Naive thymus-derived CD4-positive, alpha-beta T cell (primary cell): ENCODE measurements around the gene CLEC4E. TPM values are rescaled to one million over a fixed set of nuclear protein-coding genes. Genes with fewer than 3 reads are reported as not detected.
"Not testable (repeated sequence)": the region's sequence is repeated elsewhere in the genome, so short reads cannot be mapped to it uniquely, and the experiment has no call there.

Source experiments
- ATAC-seq: fragments of 150-1000 bp; cut with Tn5 transposase; 2 replicates; pipeline ENCODE4 v1.10.0; 2021; ENCODE audit warnings: mild to moderate bottlenecking, moderate library complexity
- CTCF ChIA-PET: fragments of 350-600 bp; sonication (Branson Sonifier 250); formaldehyde crosslinking; loops from one replicate; lab custom pipeline; 2021; ENCODE audit warnings: antibody characterized with exemption; lab: Charles Lee
- POLR2A ChIA-PET: fragments of 350-600 bp; sonication (Branson Sonifier 250); formaldehyde crosslinking; loops from one replicate; lab custom pipeline; 2021; ENCODE audit warnings: antibody characterized with exemption, inconsistent platforms; lab: Charles Lee
- DNase-seq, 9 donors: peaks; one replicate each; pipeline versions ENCODE4 v3.0.0 to v3.0.0-alpha.2; 2020 to 2022; ENCODE audit warnings: mixed read lengths in 1 of 9
- H3K27ac ChIP-seq: one replicate; pipeline ENCODE4 v1.7.0; 2013; ENCODE audit warnings: mild to moderate bottlenecking, low read depth, low read length, moderate library complexity
- H3K27me3 ChIP-seq, 2 donors: one replicate each; pipeline ENCODE4 v1.7.0; 2013; ENCODE audit warnings: low read length in 2 of 2, mild to moderate bottlenecking in 2 of 2, moderate library complexity in 2 of 2; ENCODE audit not compliant: control insufficient read depth in 2 of 2, insufficient read depth in 2 of 2
- H3K36me3 ChIP-seq, 3 experiments: 1 replicate in 2 of 3; 2 replicates in 1 of 3; pipeline ENCODE4 v1.7.0; 2013; ENCODE audit warnings: low read length in 3 of 3, mild to moderate bottlenecking in 3 of 3, moderate library complexity in 1 of 3; ENCODE audit not compliant: insufficient read depth in 3 of 3, control insufficient read depth in 2 of 3
- H3K4me1 ChIP-seq, 2 donors: one replicate each; pipeline ENCODE4 v1.7.0; 2013; ENCODE audit warnings: low read length in 2 of 2, mild to moderate bottlenecking in 2 of 2, moderate library complexity in 1 of 2; ENCODE audit not compliant: control insufficient read depth in 2 of 2, insufficient read depth in 2 of 2
- H3K4me3 ChIP-seq: 2 replicates; pipeline ENCODE4 v1.7.0; 2013; ENCODE audit warnings: mild to moderate bottlenecking, low read length
- H3K9me3 ChIP-seq, 3 experiments: 1 replicate in 2 of 3; 2 replicates in 1 of 3; pipeline ENCODE4 v1.7.0; 2013; ENCODE audit warnings: low read length in 3 of 3; ENCODE audit not compliant: control insufficient read depth in 2 of 3
- H3K27ac Mint-ChIP-seq, 9 donors: one replicate each; pipeline ENCODE4 v1.8.0; 2020 to 2022; ENCODE audit warnings: mixed read lengths in 9 of 9, mild to moderate bottlenecking in 8 of 9, moderate library complexity in 5 of 9, inconsistent platforms in 2 of 9
- H3K27me3 Mint-ChIP-seq, 5 donors: one replicate each; pipeline ENCODE4 v1.8.0; 2021 to 2022; ENCODE audit warnings: mixed read lengths in 5 of 5, mild to moderate bottlenecking in 1 of 5
- H3K36me3 Mint-ChIP-seq, 5 donors: one replicate each; pipeline ENCODE4 v1.8.0; 2020 to 2022; ENCODE audit warnings: mixed read lengths in 5 of 5, mild to moderate bottlenecking in 3 of 5, inconsistent platforms in 1 of 5
- H3K4me1 Mint-ChIP-seq, 7 donors: one replicate each; pipeline ENCODE4 v1.8.0; 2020 to 2022; ENCODE audit warnings: mixed read lengths in 7 of 7, mild to moderate bottlenecking in 3 of 7, inconsistent platforms in 1 of 7
- H3K4me3 Mint-ChIP-seq, 10 donors: one replicate each; pipeline ENCODE4 v1.8.0; 2020 to 2022; ENCODE audit warnings: mild to moderate bottlenecking in 10 of 10, mixed read lengths in 10 of 10, moderate library complexity in 6 of 10, inconsistent platforms in 2 of 10
- H3K9me3 Mint-ChIP-seq, 11 donors: one replicate each; pipeline ENCODE4 v1.8.0; 2020 to 2022; ENCODE audit warnings: mixed read lengths in 11 of 11, mild to moderate bottlenecking in 4 of 11, inconsistent platforms in 1 of 11, moderate library complexity in 1 of 11
- intact Hi-C, 2 donors: fragments of 100-400 bp; cut with micrococcal nuclease; formaldehyde crosslinking; loops; one replicate each; pipeline ENCODE4 v1.15.1; 2023
- polyA plus RNA-seq, 2 donors: library from polyadenylated mRNA; unstranded; fragments of 300-500 nt; fragmentation: Illumina TruSeq; gene quantifications; one replicate each; pipeline ENCODE4 v1.2.3, GENCODE V29; 2021
- total RNA-seq, 6 experiments: library from RNA in 5 of 6; stranded (reverse) in 5 of 6; gene quantifications; 1 replicate in 5 of 6; 2 replicates in 1 of 6; pipeline ENCODE4 v1.2.3 and lab custom pipeline; 2021 to 2026

CLEC4E gene
- total and polyA plus RNA-seq, 7 experiments from 2014 or later: 5.4 to 19.2 TPM; not detected in 5

DNA sequence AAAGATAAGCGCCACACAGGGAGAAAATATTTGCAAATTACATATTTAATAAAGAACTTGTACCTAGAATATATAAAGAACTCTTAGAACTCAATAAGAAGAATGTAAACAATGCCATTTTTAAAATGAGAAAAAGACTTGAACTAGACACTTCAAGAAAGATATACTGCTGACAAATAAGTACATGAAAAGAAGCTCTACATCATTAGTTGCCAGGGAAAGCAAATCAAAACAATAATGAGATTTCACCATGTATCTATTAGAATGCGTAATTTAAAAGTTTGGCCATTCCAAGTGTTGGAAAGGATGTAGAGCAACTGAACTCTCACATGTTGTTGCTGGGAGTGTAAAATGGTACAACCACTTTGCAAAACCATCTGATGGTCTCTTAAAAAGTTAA lies 6.9 kb upstream of the CLEC4E start:
- H3K36me3 ChIP-seq: no peaks in the 10 kb centered on the region
- ChIA-PET CTCF (no interaction called here), POLR2A (interaction anchor here (0.7 kb wide), 2 partner anchors 292 to 299 kb away, joined by 3 read pairs; no protein-coding TSS in a partner anchor)
- Mint-ChIP-seq H3K27ac (no peak overlapping the region), H3K27me3 (peaks cover 0 to 23% (median 5%) of the 10 kb centered on the region in 5 donors), H3K36me3 (no peaks in the 10 kb centered on the region), H3K9me3 (no peaks in the 10 kb centered on the region), H3K4me1 (peaks cover 0 to 2% (median 0%) of the 10 kb centered on the region in 7 donors), H3K4me3 (no peak overlapping the region)
- no peaks in the 10 kb centered on the region for H3K4me1 ChIP-seq
- no peak overlapping the region for H3K27ac ChIP-seq
- no peaks in the 10 kb centered on the region for H3K9me3 ChIP-seq
- no peak for DNase-seq
- intact Hi-C loops: no loop called here
- no peak overlapping the region for H3K4me3 ChIP-seq
- ATAC-seq: no peak
- no peaks in the 10 kb centered on the region for H3K27me3 ChIP-seq

DNA sequence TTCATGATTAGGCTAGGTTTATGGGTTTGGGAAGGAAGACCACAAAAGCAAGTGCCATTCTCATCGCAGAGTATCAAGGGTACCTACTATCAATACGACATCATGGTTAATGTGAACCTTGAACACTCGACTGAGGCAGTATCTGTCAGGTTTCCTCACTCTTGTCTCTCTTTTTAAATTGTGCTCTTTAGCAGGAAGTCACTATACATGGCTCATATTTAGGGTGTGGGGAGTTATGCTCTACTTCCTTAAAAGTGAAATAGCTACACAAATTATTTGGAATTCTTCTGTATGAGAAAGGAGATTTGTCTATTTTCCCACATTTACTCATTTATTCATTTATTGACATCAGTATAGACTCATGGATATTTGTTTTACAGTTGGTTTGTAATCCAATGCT lies 5.9 kb upstream of the CLEC4E start:
- H3K27ac Mint-ChIP-seq: no peak overlapping the region
- Histone ChIP-seq H3K4me1 (no peaks in the 10 kb centered on the region), H3K27ac (no peak overlapping the region), H3K36me3 (no peaks in the 10 kb centered on the region), H3K27me3 (no peaks in the 10 kb centered on the region), H3K4me3 (no peak overlapping the region), H3K9me3 (no peaks in the 10 kb centered on the region)
- intact Hi-C loops: no loop called here
- H3K27me3 Mint-ChIP-seq: peaks cover 4 to 24% (median 9%) of the 10 kb centered on the region in 5 donors
- H3K36me3 Mint-ChIP-seq: no peaks in the 10 kb centered on the region
- no peak overlapping the region for H3K4me3 Mint-ChIP-seq
- ATAC-seq: no peak
- CTCF ChIA-PET: no interaction called here
- H3K4me1 Mint-ChIP-seq: peaks cover 0 to 4% (median 0%) of the 10 kb centered on the region in 7 donors
- H3K9me3 Mint-ChIP-seq: no peaks in the 10 kb centered on the region
- no peak for DNase-seq
- POLR2A ChIA-PET: no interaction called here

GRCh38 chr12:8544295-8544694 lies 3.6 kb upstream of the CLEC4E start:
- DNase-seq (peak; percentile 45 to 78 (median 67)), ATAC-seq (peak; percentile 85)
- Mint-ChIP-seq H3K27me3 (peaks cover 13 to 44% (median 26%) of the 10 kb centered on the region in 5 donors), H3K4me1 (peaks cover 0 to 10% (median 0%) of the 10 kb centered on the region in 7 donors), H3K36me3 (no peaks in the 10 kb centered on the region), H3K4me3 (peak overlapping the region in 4 of 10 donors; percentile 25 to 58 (median 34)), H3K9me3 (no peaks in the 10 kb centered on the region), H3K27ac (no peak overlapping the region)
- intact Hi-C loops: loop anchor here (1.0 to 5.0 kb wide), 9 partner anchors 63 to 505 kb away; partner anchors contain the start of gene A2ML1 (in 1 of the 2)
- POLR2A ChIA-PET: interaction anchor here (0.6 kb wide), 1 partner anchor 138 kb away, joined by 3 read pairs; no protein-coding TSS in a partner anchor
- H3K36me3 ChIP-seq: no peaks in the 10 kb centered on the region
- CTCF ChIA-PET: interaction anchor here (0.6 to 2.2 kb wide), 17 partner anchors 9 to 1609 kb away, joined by 3 to 14 read pairs (median 3); partner anchors contain the start of gene M6PR
- H3K9me3 ChIP-seq: no peaks in the 10 kb centered on the region
- H3K4me3 ChIP-seq: no peak overlapping the region
- H3K27me3 ChIP-seq: no peaks in the 10 kb centered on the region
- H3K4me1 ChIP-seq: no peaks in the 10 kb centered on the region
- no peak overlapping the region for H3K27ac ChIP-seq

GRCh38 chr12:8541562-8541961 lies 857 bp upstream of the CLEC4E start:
- no peaks in the 10 kb centered on the region for H3K36me3 Mint-ChIP-seq
- CTCF ChIA-PET: no interaction called here
- intact Hi-C loops: loop anchor here in 1 of 2 donors (5.0 kb wide), 1 partner anchor 66 kb away; no protein-coding TSS in a partner anchor
- no peak overlapping the region for H3K27ac ChIP-seq
- H3K4me1 ChIP-seq: no peaks in the 10 kb centered on the region
- H3K9me3 Mint-ChIP-seq: no peaks in the 10 kb centered on the region
- no peak overlapping the region for H3K4me3 ChIP-seq
- ATAC-seq (no peak), DNase-seq (no peak)
- no peak overlapping the region for H3K4me3 Mint-ChIP-seq
- H3K27me3 Mint-ChIP-seq: peaks cover 18 to 44% (median 29%) of the 10 kb centered on the region in 5 donors
- no peaks in the 10 kb centered on the region for H3K36me3 ChIP-seq
- no peaks in the 10 kb centered on the region for H3K9me3 ChIP-seq
- H3K4me1 Mint-ChIP-seq: peaks cover 0 to 9% (median 0%) of the 10 kb centered on the region in 7 donors
- H3K27me3 ChIP-seq: no peaks in the 10 kb centered on the region
- no peak overlapping the region for H3K27ac Mint-ChIP-seq
- POLR2A ChIA-PET: no interaction called here

- H3K36me3 ChIP-seq, H3K4me3 ChIP-seq, H3K4me3 Mint-ChIP-seq, H3K4me1 ChIP-seq, CTCF ChIA-PET, intact Hi-C loops, H3K9me3 ChIP-seq, H3K4me1 Mint-ChIP-seq, H3K9me3 Mint-ChIP-seq, H3K27ac ChIP-seq, H3K36me3 Mint-ChIP-seq, H3K27me3 ChIP-seq, POLR2A ChIA-PET, DNase-seq, H3K27ac Mint-ChIP-seq, ATAC-seq: not testable (repeated sequence)
- peaks cover 23 to 59% (median 42%) of the 10 kb centered on the region in 5 donors for H3K27me3 Mint-ChIP-seq
Observed at GRCh38 chr12:8537820-8538219, 2.9 kb downstream of the CLEC4E start.

- no peak overlapping the region for H3K4me3 Mint-ChIP-seq
- ChIA-PET CTCF (no interaction called here), POLR2A (no interaction called here)
- H3K27ac ChIP-seq: no peak overlapping the region
- no peaks in the 10 kb centered on the region for H3K36me3 ChIP-seq
- peaks cover 23 to 48% (median 31%) of the 10 kb centered on the region in 5 donors for H3K27me3 Mint-ChIP-seq
- no peaks in the 10 kb centered on the region for H3K36me3 Mint-ChIP-seq
- no peaks in the 10 kb centered on the region for H3K4me1 ChIP-seq
- H3K27ac Mint-ChIP-seq: no peak overlapping the region
- peaks cover 0 to 9% of the 10 kb centered on the region in 2 donors for H3K27me3 ChIP-seq
- ATAC-seq (no peak), DNase-seq (no peak)
- H3K4me3 ChIP-seq: no peak overlapping the region
- intact Hi-C loops: no loop called here
- no peaks in the 10 kb centered on the region for H3K9me3 Mint-ChIP-seq
- H3K4me1 Mint-ChIP-seq: no peaks in the 10 kb centered on the region
- H3K9me3 ChIP-seq: no peaks in the 10 kb centered on the region
Observed at GRCh38 chr12:8532045-8532444, 8.7 kb downstream of the CLEC4E start.
